HG02642 (cell line): ENCODE data around the gene FHIP1A.

Experiments
- ATAC-seq: cut with Tn5 transposase; IDR thresholded peaks from one replicate; pipeline ENCODE4 v1.9.1; 2021; ENCODE audit warnings: mild to moderate bottlenecking; ENCODE audit not compliant: unreplicated experiment, poor library complexity

The FHIP1A gene

DNA sequence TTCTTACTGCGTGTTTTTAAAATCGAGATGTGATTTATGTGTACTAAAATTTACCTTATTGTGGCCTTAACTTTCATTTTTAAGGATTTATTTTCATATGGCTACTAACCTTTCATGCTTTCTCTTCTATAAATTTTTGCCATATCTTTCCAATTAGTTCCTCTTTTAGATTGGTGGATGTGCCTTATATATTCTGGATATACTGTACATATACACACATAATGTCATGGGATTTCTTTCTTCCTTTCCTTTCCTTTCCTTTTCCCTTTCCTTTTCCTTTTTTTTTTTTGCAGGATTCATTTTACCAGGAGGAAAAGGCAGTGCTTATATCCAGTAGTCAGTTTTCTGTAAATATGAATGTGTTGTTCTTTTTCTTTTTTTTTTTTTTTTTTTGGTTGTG, 37.2 kb downstream of the FHIP1A start:
- no peak for ATAC-seq

DNA sequence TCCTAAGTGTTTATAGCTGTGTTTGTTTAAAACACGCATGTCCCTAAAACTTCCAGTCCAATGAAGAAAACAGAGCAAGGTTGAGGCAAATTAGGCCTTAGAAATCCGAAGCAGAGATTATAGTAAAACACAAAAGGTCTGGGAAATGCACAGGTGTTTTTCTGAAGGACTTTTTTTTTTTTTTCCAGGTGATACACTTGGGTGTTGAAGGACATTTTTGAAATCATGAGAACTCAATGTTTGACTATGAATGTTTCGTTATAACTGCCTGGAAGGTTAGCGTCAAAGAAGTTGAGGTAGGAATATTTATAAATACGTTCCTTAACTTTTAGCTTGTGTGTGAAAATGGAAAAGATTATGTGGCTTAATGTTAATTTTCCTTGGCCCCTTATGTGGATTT, 45.5 kb downstream of the FHIP1A start:
- no peak for ATAC-seq

DNA sequence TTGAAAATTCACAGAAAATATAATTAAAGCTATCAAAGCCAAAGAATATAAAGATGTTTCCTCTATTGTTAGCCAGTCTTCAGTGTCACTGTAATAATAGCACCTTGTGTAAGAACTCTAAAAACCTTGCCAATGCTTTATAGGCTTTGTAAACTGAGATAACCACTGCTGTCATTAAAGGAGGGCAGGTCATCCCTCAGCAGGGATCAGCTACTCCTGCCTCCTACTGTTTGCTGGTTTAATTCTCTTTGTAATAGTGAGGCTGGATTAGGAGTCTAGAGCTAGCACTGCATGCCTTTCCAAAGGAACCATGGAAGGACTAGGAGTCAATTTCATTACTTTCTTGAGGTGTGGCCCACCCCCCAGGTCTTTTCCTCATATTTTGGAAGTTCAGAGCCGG, 46.2 kb downstream of the FHIP1A start:
- no peak for ATAC-seq

GRCh38 chr4:151458148-151458547, 49.2 kb downstream of the FHIP1A start:
- ATAC-seq, result no peak
